Type B pancreatic cell (in vitro differentiated cells): ENCODE measurements around the gene TIMM44. TPM values are rescaled to one million over a fixed set of nuclear protein-coding genes. Genes with fewer than 3 reads are reported as not detected.

ENCODE experiments used
- DNase-seq: peaks from one replicate; pipeline ENCODE4 v3.0.0; 2021; ENCODE audit warnings: mixed read lengths; ENCODE audit not compliant: unreplicated experiment; ENCODE audit errors: extremely low spot score
- H3K27ac Mint-ChIP-seq: 2 replicates; pipeline ENCODE4 v1.8.0; 2021; ENCODE audit warnings: mild to moderate bottlenecking, mixed read lengths
- H3K27me3 Mint-ChIP-seq: 2 replicates; pipeline ENCODE4 v1.8.0; 2021; ENCODE audit warnings: mixed read lengths
- H3K36me3 Mint-ChIP-seq: 2 replicates; pipeline ENCODE4 v1.8.0; 2021; ENCODE audit warnings: mixed read lengths
- H3K4me1 Mint-ChIP-seq: one replicate; pipeline ENCODE4 v1.8.0; 2021; ENCODE audit warnings: mixed read lengths; ENCODE audit not compliant: unreplicated experiment
- H3K4me3 Mint-ChIP-seq: 2 replicates; pipeline ENCODE4 v1.8.0; 2021; ENCODE audit warnings: mild to moderate bottlenecking, mixed read lengths
- H3K9me3 Mint-ChIP-seq: 2 replicates; pipeline ENCODE4 v1.8.0; 2021; ENCODE audit warnings: mixed read lengths
- total RNA-seq: library from RNA; stranded (reverse); gene quantifications from 2 replicates; pipeline ENCODE4 v1.2.1, GENCODE V29; 2021; ENCODE audit warnings: low replicate concordance
- TF ChIP-seq, protein P1 (sequence below): fragments of 200-600 bp; sonication (generic); conservative IDR thresholded peaks from 2 replicates; pipeline ENCODE4 v1.5.0; 2021; ENCODE audit warnings: antibody characterized with exemption, mild to moderate bottlenecking

TIMM44 gene
- total RNA-seq, 1 donor from 2014 or later = 80.4 TPM

DNA sequence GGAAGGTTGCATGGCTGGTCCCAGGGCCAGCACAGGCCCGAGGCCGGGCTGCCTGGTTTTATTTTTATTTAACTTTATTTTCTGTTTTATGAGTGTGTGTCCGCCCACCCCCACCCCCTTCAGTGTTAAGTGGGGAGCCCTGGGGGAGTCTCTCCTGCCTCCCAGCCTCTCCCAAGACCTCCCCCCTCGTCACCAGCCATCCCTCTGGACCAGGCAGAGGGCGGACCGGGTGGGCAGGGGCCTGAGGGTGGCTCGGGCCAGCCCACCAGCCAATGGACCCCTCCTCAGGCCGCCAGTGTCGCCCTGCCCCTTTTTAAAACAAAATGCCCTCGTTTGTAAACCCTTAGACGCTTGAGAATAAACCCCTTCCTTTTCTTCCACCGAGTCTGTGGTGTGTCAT, 29.4 kb downstream of the TIMM44 start:
- Mint-ChIP-seq H3K36me3 (peaks cover 4% of the 10 kb centered on the region), H3K9me3 (no peaks in the 10 kb centered on the region), H3K27me3 (peaks cover 34% of the 10 kb centered on the region), H3K4me1 (no peaks in the 10 kb centered on the region), H3K27ac (no peak overlapping the region), H3K4me3 (no peak overlapping the region)
- TF ChIP-seq, protein P1, sequence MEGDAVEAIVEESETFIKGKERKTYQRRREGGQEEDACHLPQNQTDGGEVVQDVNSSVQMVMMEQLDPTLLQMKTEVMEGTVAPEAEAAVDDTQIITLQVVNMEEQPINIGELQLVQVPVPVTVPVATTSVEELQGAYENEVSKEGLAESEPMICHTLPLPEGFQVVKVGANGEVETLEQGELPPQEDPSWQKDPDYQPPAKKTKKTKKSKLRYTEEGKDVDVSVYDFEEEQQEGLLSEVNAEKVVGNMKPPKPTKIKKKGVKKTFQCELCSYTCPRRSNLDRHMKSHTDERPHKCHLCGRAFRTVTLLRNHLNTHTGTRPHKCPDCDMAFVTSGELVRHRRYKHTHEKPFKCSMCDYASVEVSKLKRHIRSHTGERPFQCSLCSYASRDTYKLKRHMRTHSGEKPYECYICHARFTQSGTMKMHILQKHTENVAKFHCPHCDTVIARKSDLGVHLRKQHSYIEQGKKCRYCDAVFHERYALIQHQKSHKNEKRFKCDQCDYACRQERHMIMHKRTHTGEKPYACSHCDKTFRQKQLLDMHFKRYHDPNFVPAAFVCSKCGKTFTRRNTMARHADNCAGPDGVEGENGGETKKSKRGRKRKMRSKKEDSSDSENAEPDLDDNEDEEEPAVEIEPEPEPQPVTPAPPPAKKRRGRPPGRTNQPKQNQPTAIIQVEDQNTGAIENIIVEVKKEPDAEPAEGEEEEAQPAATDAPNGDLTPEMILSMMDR = no peak
- no peak for DNase-seq

DNA sequence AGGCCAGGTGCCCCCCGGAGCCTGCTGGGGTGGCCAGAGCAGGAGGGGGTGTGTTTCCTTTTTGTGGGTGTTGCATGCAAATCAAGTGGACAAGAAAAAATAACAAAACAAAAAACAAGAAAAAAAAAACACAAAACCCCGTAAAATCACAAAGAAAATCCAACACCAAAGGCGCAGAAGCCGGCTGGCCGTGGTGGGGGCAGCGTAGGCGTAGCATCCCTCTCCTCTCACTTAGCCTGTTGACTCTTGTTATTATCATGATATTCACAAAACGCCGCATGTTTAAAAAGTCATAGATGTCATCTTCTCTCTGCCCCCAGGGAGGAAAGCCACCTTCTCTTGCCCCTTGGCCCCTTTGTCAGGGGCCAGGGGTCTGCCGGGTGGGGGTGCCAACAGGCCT, 29.8 kb downstream of the TIMM44 start:
- Mint-ChIP-seq H3K4me1 (no peaks in the 10 kb centered on the region), H3K9me3 (no peaks in the 10 kb centered on the region), H3K27ac (no peak overlapping the region), H3K4me3 (no peak overlapping the region), H3K36me3 (peaks cover 4% of the 10 kb centered on the region), H3K27me3 (peaks cover 34% of the 10 kb centered on the region)
- TF ChIP-seq, protein P1 = no peak
- no peak for DNase-seq

- Mint-ChIP-seq H3K4me1 (no peaks in the 10 kb centered on the region), H3K4me3 (no peak overlapping the region), H3K27ac (no peak overlapping the region), H3K36me3 (peaks cover 4% of the 10 kb centered on the region), H3K9me3 (no peaks in the 10 kb centered on the region), H3K27me3 (peaks cover 28% of the 10 kb centered on the region)
- DNase-seq = peak; percentile 62
- TF ChIP-seq, protein P1 = no peak
These were observed 30.5 kb downstream of the TIMM44 start for GRCh38 chr19:7912697-7913564.

GRCh38 chr19:7912144-7912696, 31.2 kb downstream of the TIMM44 start:
- TF ChIP-seq, protein P1 = no peak
- no peak overlapping the region for H3K4me3 Mint-ChIP-seq

DNA sequence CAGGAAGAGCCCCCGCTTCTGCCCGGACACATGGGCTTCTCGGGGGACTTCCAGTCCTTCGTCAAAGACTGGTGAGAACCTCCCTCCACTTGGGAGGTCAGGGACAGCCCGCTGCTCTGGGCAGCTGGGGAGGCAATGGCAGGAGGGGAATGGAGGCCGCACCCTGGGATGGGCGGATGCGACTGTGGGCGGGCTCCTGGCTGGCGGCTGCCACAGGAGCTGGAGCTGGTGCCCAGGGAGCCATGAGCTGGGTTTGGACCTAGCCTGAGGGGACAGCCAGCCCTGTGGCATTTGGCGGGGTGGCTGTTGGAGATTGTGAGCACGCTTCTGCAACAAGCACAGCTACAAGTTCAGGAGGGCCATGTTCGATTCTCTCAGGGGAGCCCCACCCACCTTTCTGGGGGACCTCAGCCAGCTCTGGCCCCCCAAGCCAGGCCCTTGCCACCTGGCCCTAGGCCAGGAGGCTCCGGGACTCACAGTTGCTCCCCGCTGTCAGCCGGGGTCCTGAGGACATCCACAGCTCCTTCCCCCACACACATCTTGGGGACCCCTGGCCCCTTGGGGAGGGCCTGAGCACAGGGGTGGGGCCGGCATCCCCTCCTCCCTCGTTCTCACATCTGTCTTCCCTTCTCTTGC, 31.8 kb downstream of the TIMM44 start:
- Mint-ChIP-seq H3K27me3 (peaks cover 20% of the 10 kb centered on the region), H3K4me3 (no peak overlapping the region), H3K4me1 (no peaks in the 10 kb centered on the region), H3K36me3 (peaks cover 4% of the 10 kb centered on the region), H3K27ac (no peak overlapping the region), H3K9me3 (no peaks in the 10 kb centered on the region)
- TF ChIP-seq, protein P1 = no peak
- DNase-seq = peak; percentile 66

More at GRCh38 chr19:7912144-7912696, 31.2 kb downstream of the TIMM44 start:
- Mint-ChIP-seq H3K36me3 (peaks cover 4% of the 10 kb centered on the region), H3K4me1 (no peaks in the 10 kb centered on the region), H3K27ac (no peak overlapping the region), H3K27me3 (peaks cover 25% of the 10 kb centered on the region), H3K9me3 (no peaks in the 10 kb centered on the region)
- peak; percentile 68 for DNase-seq
